ENCODE measurements around the gene GABRR1. TPM values are rescaled to one million over a fixed set of nuclear protein-coding genes. Genes with fewer than 3 reads are reported as not detected.

The GABRR1 gene
- polyA plus RNA-seq, 12 donors: 0.44 to 1.6 (median 1.1) TPM; not detected in 2

DNA sequence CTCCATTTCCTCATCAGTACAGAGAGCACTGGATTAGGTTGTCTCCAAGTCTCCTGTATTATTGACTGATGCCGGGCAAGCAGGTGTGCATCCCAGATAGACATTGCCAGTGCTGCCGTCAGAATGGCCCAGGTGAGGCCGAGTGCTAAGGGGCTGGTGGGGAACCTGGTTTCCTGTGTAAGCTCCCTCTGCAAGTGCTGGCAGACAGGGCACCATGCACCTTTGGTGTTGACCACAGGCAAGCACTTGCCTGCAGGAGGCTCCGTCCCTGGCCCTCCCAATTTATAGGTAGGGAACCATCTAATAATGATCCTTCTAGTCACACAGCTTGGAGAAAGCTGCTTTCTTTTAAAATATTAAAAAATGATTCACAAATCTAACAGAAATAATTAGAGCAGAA lies 747 bp downstream of the GABRR1 start:
- DNase-seq: no peak

DNA sequence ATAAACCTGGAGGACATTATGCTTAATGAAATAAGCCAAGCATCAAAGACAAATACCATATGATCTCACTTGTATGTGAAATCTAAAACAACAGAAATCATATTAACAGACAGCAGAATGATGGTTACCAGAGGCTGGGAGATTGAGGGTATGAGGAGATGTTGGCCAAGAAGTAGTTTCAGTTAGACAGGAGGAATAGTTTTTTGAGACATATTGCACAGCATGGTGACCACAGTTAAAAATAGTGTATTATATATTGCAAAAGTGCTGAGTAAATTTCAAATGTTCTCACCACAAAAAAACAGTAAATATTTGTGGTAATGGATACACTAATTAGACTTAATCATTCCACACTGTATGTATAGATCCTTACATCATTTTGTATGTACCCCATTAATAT lies 1.8 kb downstream of the GABRR1 start:
- no peak for DNase-seq

DNA sequence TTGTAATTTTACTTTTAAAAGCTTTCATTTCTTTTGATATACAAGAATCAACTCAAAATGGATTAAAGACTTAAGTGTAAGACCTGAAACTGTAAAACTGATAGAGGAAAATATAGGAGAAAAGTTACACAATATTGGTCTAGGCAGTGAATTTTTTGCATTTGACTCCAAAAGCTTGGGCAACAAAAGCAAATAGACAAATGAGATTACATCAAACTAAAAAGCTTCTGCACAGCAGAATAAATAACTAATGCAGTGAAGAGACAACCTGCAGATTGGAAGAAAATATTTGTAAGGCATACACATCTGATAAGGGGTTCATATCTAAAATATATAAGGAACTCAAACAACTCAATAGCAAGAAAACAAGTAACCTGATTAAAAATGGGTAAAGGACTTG lies 3.0 kb downstream of the GABRR1 start:
- no peak for DNase-seq

DNA sequence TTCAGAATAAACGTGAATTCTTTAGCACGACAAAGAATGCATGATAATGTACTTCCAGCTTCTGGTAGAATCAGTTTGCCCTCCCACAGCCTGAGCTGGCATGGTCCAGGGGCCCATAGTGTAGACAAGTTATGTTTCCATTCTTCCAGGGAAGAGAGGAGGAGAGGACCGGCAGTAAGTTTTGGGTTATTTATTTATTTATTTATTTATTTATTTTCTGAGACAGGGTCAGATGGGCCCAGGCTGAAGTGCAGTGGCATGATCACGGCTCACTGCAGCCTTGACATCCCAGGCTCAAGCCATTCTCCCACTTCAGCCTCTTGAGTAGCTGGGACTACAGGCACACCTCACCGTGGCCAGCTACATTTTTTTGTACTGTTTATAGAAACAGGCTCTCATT lies 4.7 kb downstream of the GABRR1 start:
- no peak for DNase-seq

DNA sequence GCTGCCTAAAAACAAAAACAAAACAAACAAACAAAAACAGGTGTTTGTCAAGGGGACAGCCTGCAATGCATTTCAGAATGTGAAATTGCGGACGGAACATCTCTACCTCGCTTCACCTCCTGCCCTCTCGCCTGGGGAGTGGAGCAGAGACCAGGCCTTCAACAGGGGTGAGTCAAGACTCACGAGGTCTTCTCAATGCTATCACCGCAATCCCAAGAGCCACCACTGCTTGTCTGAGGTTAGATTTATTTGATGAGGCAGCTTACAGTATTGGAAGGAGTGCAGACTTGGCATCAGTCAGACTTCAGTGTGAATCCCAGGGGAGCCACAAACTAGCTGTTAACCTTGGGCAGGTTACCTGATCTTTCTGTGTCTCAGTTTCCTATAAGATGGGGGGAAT lies 7.7 kb downstream of the GABRR1 start:
- DNase-seq: no peak

DNA sequence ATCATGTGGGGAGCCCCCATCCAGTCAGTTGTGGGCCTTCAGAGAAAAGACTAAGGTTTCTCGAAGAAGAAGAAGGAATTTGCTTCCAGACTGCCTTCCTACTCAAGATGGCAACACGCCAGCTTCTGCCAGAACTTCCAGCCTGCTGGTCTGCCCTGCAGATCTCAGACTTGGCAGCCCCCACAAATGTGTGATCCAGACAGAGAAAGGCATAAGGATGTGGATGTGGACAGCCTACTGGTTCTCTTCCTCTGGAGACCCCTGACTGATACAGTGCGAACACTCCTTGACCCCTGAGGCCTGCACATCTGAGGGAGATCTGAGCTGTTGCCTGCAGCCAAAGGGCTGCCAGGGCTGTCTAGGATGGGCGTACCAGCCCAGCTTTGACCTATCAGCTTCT lies 8.6 kb downstream of the GABRR1 start:
- no peak for DNase-seq

DNA sequence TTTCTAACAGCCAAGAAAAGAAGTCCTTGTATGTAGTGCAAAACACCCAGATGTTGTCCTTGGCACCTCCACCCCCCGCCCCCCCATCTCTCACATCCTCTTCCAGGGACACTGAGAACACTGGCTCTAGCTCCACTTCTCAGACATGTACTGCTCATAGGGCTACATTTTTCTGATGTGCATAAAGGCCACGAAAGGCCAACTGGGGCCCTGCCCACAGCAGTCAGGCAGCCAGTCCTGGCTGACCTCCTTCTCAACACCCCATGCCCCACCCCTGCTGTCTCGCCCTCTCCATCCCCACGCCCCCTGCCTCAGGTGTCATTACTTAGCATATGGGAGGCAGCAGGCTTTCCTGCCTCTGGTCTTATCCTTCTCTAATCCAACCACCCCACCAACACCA lies 11.3 kb downstream of the GABRR1 start:
- no peak for DNase-seq

DNA sequence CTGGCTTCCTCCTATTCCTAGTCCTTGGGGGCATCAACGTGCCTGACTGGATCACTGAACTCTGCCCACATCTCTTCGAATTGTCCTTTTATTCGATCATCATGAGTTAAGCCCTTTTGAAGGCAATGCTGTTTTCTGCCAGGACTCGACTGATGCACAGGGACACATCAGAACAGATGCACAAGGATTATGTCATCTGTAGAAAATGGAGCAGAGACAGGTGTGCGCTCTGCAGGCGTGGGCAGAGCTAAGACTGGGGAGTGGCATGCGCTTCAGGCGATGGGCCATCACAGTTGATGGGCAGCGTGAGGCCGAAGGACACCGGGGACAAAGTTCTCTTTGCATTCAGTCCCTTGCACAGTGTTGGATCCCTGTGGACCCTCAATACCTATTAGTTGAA lies 13.1 kb downstream of the GABRR1 start:
- no peak for DNase-seq

DNA sequence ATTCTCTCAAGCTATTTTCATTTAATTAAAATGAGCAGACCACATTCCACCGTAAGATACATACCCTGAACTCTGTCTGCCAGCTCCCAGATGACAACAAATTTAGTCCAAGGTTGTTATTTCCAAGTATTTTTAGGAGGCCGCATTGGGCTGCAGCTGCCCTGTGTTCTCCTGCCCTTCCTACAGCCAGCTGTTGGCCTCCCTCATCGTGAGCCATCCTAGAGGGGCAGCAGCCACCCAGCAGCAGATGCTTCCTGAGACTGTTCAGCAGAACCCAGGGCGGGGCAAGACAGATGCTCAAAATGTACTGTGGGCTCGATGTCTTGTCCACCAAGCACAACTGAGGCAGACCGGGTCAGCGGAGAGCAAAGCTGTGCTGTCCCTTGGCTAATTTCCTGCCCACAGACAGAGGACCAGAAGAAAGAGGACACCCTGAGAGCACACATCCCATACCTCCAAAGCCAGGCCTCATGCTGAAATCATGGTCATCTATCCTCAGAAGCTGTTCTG lies 16.4 kb downstream of the GABRR1 start:
- no peak for DNase-seq

DNA sequence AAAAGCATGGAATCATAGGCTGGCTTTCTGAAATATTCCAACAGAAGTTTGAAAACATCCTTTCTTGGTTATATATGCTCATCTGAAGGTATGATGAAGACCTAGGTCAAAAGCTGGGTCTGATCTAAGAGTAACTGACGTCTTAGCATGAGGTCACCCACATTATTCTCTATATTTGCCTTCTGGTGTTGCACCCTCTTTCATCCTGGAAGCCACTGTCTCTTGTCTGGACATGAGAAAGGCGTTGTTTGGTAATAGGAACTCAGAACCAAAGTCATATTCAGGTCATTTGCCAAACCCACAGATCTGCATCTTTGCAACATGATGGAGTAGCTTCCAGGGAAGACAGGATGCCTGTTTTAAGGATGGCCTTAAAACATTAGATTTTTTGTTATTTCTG lies 17.6 kb downstream of the GABRR1 start:
- DNase-seq: no peak

DNA sequence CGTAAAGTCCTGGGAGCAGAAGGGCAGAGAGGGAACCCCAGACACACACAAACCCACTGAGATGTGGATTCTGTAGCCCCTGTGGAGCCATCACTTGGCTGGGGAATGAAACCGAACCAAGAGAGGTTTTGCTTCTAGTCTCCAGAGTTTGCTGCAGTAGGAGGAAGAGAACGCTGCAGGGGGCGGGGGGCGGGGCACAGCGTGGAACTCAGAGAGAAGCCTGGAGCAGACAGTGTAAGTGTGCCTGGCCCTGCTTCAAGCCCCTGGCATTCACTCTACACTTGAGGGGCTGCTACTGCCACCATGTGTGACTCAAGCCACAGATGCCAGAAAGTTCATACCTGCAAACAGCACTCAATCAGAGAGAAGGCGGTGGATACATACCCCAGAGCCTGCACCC lies 18.9 kb downstream of the GABRR1 start:
- DNase-seq: no peak

DNA sequence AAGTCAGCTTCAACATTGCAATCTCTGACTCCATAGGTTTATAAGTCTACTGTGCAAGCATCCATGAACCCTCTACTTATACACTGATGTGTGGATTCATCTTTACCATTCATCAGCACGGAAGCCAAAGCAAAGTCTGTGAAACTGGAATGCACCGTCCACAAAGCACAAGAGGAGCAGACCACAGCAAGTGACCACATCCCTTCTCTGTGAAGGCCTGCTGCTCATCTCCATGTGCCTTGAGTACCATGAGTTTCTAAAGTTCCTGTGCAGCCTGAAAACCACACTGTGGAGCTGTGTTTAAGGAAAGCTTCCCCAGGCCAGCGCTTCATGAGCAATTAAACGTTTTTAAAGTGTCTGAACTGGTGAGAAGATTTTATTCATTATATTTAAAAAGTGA lies 20.0 kb downstream of the GABRR1 start:
- DNase-seq: no peak

DNA sequence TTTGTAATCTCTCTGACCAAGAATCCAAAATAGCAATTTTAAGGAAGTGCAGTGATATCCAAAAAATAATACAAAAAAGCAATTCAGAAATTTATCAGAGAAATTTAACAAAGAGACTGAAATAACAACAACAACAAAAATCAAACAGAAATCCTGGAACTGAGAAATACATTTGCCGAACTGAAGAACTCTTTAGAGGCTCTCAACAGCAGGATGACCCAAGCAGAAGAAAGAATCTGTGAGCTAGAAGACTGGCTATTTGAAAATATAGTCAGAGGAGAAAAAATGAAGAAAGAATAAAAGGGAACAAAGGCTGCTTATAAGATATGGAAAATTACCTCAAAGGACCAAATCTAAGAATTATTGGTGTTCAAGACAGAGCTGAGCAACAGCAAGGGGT lies 22.6 kb downstream of the GABRR1 start:
- no peak for DNase-seq

DNA sequence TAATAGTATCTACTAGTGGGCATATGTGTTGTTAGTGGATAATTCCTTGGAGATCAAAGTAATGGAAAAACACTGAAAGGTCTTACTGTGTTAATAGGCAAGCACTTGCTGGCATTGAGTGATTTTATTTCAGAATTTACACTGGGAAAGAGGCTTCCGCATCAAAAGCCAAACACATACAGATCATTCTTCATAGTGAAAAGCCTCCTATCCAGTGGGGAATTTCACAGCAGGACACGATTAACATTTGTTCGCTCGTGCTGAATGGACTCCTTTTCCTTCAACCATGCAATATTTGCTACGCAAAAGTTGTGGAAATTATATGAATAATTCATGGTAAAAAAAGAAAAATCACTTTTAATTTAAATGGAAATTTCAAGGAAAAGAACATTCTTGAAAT lies 26.4 kb downstream of the GABRR1 start:
- DNase-seq: no peak

DNA sequence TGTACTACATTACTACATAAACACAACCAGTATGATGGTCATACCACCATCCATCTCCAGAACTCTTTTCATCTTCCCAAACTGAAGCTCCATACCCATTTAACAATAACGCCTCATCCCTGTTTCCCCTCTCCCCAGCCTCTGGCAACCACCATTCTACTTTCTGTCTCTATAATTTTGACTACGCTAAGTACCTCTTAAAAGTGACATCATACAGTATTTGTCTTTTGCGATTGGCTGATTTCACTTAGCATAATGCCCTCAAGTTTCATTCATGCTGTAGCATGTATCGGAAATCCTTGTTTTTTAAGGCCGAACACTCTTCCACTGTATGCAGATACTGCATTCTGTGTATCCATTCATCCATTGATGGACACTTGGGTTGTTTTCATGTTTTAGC lies 29.7 kb downstream of the GABRR1 start:
- DNase-seq: no peak

DNA sequence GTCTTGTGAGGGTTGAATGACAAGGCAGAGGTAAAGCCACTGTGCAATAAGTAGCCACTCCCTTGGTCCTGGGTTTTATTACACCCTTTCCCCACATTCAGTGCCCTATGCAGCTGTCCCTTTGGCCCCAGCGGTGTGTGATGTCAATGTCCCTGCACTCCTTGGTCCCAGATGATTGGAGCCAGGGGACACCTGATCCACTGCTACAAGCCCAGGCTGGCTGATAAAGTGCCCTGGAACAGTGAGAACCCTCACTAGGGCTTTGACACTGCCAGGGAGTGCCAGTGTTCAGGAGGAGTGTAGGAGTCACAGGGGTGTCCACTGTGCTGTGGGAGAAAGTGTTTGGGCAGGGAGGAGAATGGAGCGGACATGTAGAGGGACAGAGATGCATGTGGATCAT lies 30.4 kb downstream of the GABRR1 start:
- no peak for DNase-seq

DNA sequence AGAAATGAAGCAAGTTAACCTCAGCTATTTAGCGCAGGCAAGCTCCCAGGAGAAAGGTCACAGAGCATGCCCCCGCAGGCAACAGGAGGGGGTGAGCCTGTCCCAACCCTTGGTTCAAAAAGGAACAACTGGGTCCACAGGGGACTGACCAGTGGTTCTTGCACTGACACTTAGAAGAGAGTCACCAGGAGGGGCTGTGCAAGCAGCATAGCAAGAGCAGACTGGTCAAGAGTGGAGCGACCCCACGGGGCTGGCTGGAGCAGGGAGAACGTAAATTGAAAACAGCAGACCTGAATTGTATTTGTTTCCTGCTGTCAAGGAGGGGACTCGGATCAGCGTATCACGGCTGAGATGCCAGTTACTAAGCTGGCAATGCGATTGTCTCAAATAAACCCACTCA lies 32.8 kb downstream of the GABRR1 start:
- no peak for DNase-seq

DNA sequence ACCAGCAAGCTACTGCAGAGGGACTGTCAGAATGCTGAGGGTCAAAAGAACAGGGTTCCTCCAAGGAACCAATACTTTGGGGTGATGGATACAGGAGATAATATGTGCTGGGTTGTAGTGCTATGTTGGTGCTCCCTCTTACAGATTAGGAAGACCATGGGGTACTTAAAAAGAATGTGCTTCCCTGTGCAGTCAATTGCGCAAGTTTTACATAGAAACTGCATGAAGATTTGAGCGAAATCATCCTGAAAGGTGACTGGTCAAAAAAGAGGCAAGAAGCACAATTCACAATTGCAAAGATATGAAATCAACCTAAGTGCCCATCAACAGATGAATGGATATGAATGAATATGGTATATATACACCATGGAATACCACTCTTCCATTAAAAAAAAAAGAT lies 33.9 kb downstream of the GABRR1 start:
- no peak for DNase-seq

DNA sequence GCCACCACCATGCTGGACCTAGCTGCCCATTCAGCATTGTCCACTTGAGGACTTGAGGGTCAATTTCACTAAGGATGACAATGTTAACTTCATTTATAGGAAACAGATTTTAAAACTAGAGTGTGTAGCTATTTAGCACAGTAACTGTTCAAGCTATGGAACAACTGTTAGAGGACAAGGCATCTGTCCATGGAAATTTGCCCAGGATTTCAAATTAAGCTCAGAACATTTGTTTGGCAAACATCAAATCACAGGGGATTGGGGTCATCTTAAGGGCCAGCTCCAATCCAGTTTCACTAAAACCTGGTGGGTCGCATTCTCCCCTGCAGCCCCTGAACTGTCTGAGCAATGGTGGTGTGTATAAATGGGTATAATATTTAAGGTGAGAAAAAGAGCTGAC lies 36.2 kb downstream of the GABRR1 start:
- peak; percentile 84 for DNase-seq

DNA sequence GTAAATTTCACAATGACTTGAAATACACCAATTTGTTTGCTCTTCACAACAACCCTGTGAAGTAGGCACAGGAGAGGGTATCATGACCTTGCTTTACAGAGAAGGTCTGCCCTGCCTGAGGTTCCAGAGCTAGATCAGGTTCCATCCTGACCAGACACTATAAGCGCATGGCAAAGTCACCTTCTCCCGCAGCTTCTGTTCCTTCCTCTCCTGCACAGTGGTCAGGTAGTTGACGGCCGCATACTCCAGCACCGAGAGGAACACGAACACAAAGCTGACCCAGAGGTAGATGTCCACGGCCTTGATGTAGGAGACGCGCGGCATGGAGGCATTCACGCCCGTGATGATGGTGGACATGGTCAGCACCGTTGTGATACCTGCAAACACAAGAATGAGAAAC lies 37.0 kb downstream of the GABRR1 start:
- no peak for DNase-seq

DNA sequence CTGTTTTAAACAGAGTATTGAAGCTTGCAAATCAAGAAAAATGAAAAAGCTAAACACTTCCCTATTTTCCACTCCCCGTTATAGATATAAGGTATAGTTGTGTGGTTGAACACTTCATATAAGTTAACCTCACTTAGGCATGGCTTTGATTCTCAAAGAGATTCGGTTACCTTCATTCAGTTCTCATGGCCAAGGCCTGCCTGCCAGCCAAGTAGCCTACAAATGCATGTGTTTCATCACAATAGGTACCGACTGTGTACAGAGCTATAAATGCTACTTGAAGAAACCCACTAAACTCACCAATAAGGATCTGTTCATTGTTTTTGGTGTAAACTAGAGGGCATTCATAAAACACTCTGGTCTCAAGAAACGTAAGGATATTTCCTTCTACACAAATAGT lies 43.5 kb downstream of the GABRR1 start:
- no peak for DNase-seq

DNA sequence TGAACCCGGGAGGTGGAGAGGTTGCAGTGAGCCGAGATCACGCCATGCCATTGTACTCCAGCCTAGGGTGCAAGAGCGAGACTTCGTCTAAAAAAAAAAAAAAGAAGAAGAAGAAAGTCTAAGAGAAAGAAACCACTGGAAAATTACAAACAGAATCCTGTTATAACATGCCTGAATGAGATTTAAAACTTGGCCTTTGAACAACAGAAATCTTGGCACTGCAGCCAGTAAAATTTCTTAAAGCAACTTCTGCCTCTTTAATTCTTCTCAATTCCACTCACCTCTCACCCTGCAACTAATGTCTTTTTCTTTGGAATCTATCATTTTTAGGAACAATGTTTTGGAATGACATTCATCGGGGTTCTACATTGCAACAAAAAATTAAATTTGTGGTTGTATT lies 45.0 kb downstream of the GABRR1 start:
- DNase-seq: peak; percentile 31

DNA sequence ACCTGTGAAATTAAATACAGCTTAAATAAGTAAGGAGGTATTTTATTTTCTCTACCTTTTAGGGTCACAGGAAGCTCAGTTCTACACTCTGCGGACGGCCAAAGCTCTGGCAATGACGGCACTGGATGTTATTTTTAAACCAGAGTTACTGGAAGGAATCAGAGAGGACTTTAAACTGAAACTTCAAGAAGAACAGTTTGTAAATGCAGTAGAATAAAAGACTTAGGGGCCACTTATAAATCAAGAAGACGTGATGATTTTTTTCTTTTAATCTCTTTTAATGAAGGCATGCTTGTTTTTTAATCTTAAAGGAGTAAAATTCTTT lies 55.1 kb downstream of the GABRR1 start:
- peak; percentile 42 for DNase-seq

DNA sequence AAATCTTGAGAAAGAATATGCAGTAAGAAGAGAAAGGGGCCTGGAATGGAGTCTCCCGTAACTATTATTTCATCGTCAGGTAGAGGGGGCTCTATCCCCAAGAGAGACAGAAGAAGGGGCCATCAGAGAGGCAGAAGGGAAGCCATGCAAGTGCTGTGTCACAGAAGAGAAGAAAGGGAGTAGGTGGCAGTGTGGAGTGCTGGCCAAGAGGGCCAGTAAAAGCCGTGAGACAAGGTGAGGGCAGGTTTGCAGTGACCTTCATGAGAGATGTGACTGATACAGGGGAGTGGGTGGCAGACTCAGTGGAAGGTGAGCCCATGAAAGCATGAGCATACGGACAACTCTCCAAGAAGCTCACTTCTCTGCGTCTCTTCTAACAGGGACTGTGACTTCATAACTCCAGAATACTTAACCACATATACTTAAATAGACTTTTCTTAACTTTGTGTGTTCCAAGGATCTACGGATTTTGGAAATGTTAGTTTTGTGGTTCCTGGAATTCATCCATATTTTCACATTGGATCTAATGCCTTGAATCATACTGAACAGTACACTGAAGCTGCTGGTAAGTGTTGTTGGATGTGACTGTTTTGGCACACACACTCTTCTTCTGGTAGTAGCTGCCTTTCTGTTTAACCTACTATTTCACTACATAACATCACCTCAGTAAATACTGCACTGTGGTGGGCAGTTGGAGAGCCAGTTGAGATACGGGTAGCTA lies 55.7 kb downstream of the GABRR1 start:
- DNase-seq: peak; percentile 24

Measured in muscle of arm (tissue), 12 donors.